GM12891 (cell line): ENCODE measurements around the gene DIP2B.

ENCODE experiments used
- POLR2A ChIP-seq: IDR thresholded peaks from 2 replicates; pipeline ENCODE4 v1.6.1; 2011; ENCODE audit warnings: low read depth, low read length, control low read depth
- POLR2AphosphoS5 ChIP-seq: IDR thresholded peaks from 2 replicates; pipeline ENCODE4 v1.6.1; 2011; ENCODE audit warnings: low read depth, low read length, control low read depth
- SPI1 ChIP-seq: IDR thresholded peaks from 2 replicates; pipeline ENCODE4 v1.6.1; 2011; ENCODE audit warnings: low read depth, low read length, control low read depth
- TAF1 ChIP-seq: IDR thresholded peaks from 2 replicates; pipeline ENCODE4 v1.6.1; 2011; ENCODE audit warnings: low read depth, low read length, control low read depth

DNA sequence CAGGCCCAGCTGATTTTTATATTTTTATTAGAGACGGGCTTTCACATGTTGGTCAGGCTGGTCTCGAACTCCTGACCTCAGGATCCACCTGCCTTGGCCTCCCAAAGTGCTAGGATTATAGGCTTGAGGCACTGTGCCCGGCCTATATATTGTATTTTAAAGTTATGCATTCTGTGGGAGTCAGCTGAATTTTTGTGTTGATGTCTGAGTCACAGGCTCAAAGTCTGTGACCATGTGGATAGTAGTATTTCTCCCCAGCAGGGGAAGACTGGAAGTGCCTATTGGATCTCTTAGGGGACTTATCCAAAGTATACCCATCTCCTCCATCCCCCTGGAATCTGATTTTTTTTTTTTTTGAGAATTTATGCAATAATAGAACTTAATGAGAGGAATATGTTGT, 215.3 kb downstream of the DIP2B start:
- no peak for TF ChIP-seq POLR2AphosphoS5
- no peak for TF ChIP-seq POLR2A
- no peak for TF ChIP-seq TAF1
- no peak for TF ChIP-seq SPI1
